ENCODE measurements around the gene RPGRIP1.

GRCh38 chr14:21299562-21300130, 19.8 kb downstream of the RPGRIP1 start:
- no peak for TF ChIP-seq FOXK2 (IDR thresholded peaks at IDR 0.05)
- no peak for TF ChIP-seq BHLHE40 (IDR thresholded peaks at IDR 0.05; ENCODE audit: borderline replicate concordance)
- no peak for TF ChIP-seq SUZ12 (IDR thresholded peaks at IDR 0.05)
- no peak for TF ChIP-seq NFRKB (IDR thresholded peaks at IDR 0.05)
- TF ChIP-seq ELF4 (IDR thresholded peaks at IDR 0.05): no peak
- TF ChIP-seq LEF1 (IDR thresholded peaks at IDR 0.05; ENCODE audit: borderline replicate concordance): no peak
- no peak for TF ChIP-seq HDGF (IDR thresholded peaks at IDR 0.05; ENCODE audit: borderline replicate concordance)
- no peak for TF ChIP-seq TARDBP (IDR thresholded peaks at IDR 0.05)
